GM12878 (cell line): Measurements from ENCODE around the gene PRRG3. TPM values are rescaled to one million over a fixed set of nuclear protein-coding genes. Genes with fewer than 3 reads are reported as not detected.

ENCODE experiments used
- ATAC-seq: fragments of 200-7000 bp; cut with Tn5 transposase; 3 replicates; pipeline ENCODE4 v1.9.1; 2020; ENCODE audit warnings: mild to moderate bottlenecking, moderate library complexity
- BruUV-seq: library from RNA; stranded (reverse); fragments of 400-500 nt; replicated peaks from 2 replicates; lab custom pipeline; 2021; lab: Mats Ljungman, UMichigan
- CTCF ChIA-PET: fragments of 300-600 bp; sonication (Branson Sonifier 250); formaldehyde crosslinking; extraction: SDS; loops from one replicate; lab custom pipeline; 2021; ENCODE audit warnings: inconsistent platforms; lab: Yijun Ruan, JAX
- POLR2A ChIA-PET: fragments of 350-600 bp; formaldehyde crosslinking; extraction: SDS; loops from one replicate; lab custom pipeline; 2021; ENCODE audit warnings: inconsistent platforms; lab: Charles Lee
- RAD21 ChIA-PET: fragments of 300-600 bp; sonication (Branson Sonifier 250); formaldehyde crosslinking; loops from one replicate; lab custom pipeline; 2023; ENCODE audit warnings: antibody characterized with exemption; ENCODE audit not compliant: unreplicated experiment; lab: Charles Lee
- SMC1A ChIA-PET: fragments of 300-600 bp; sonication (Branson Sonifier 250); formaldehyde crosslinking; loops from one replicate; lab custom pipeline; 2023; ENCODE audit not compliant: unreplicated experiment, uncharacterized antibody; lab: Charles Lee
- DNase-seq: peaks from one replicate; pipeline ENCODE4 v3.0.0-alpha.2; 2011; ENCODE audit warnings: low read depth, low spot score
- FAIRE-seq: peaks from 3 replicates; lab custom pipeline; 2011; peaks lifted over from hg19 to GRCh38; lab: Jason Lieb, UNC
- H2AFZ ChIP-seq: 2 replicates; pipeline ENCODE4 v1.6.0; 2011; ENCODE audit warnings: low read depth, low read length, control low read depth; ENCODE audit not compliant: control insufficient read depth
- H3K27ac ChIP-seq: 2 replicates; pipeline ENCODE4 v1.5.1; 2011; ENCODE audit warnings: control low read depth; ENCODE audit not compliant: control insufficient read depth, insufficient read depth
- H3K27me3 ChIP-seq, 2 experiments: replicated peaks in 1 of 2; 2 replicates each; pipeline versions ENCODE4 v1.6.0 to v1.6.1; 2011; ENCODE audit warnings: low read length in 1 of 2; ENCODE audit not compliant: control insufficient read depth in 2 of 2, insufficient read depth in 2 of 2
- H3K36me3 ChIP-seq, 2 experiments: 2 replicates each; pipeline ENCODE4 v1.5.1; 2011; ENCODE audit warnings: low read length in 1 of 2; ENCODE audit not compliant: control insufficient read depth in 2 of 2, insufficient read depth in 2 of 2
- H3K4me1 ChIP-seq: 2 replicates; pipeline ENCODE4 v1.6.1; 2011; ENCODE audit warnings: mild to moderate bottlenecking, low read length, moderate library complexity, mixed read lengths; ENCODE audit not compliant: control insufficient read depth, insufficient read depth
- H3K4me2 ChIP-seq: 2 replicates; pipeline ENCODE4 v1.6.0; 2011; ENCODE audit warnings: control low read depth; ENCODE audit not compliant: control insufficient read depth, insufficient read depth
- H3K4me3 ChIP-seq: fragments of 200-600 bp; sonication (generic); 2 replicates; pipeline ENCODE4 v1.5.1; 2016
- H3K79me2 ChIP-seq: 2 replicates; pipeline ENCODE4 v1.6.0; 2011; ENCODE audit warnings: low read length; ENCODE audit not compliant: control insufficient read depth, insufficient read depth
- H3K9ac ChIP-seq: 2 replicates; pipeline ENCODE4 v1.8.0; 2011; ENCODE audit warnings: low read length, control low read depth, mixed read lengths; ENCODE audit not compliant: control insufficient read depth, insufficient read depth
- H3K9me3 ChIP-seq: replicated peaks from 3 replicates; pipeline ENCODE4 v1.5.1; 2011; ENCODE audit warnings: mild to moderate bottlenecking, low read length; ENCODE audit not compliant: control insufficient read depth, insufficient read depth
- H4K20me1 ChIP-seq: 2 replicates; pipeline ENCODE4 v1.6.0; 2011; ENCODE audit not compliant: control insufficient read depth, insufficient read depth
- ATF7 ChIP-seq: fragments of 450-650 bp; IDR thresholded peaks from 2 replicates; pipeline ENCODE4 v1.6.1; 2016; ENCODE audit warnings: low read depth, mild to moderate bottlenecking
- BHLHE40 ChIP-seq, 2 experiments: fragments of 450-650 bp in 1 of 2; IDR thresholded peaks; 2 replicates each; pipeline ENCODE4 v1.6.1; 2011 to 2017; ENCODE audit warnings: low read depth in 2 of 2, borderline replicate concordance in 1 of 2, improper control_type of control experiment in 1 of 2, low read length in 1 of 2, mild to moderate bottlenecking in 1 of 2
- CHD1 ChIP-seq: IDR thresholded peaks from 2 replicates; pipeline ENCODE4 v1.6.1; 2012; ENCODE audit warnings: low read depth, low read length, improper control_type of control experiment
- DPF2 ChIP-seq: fragments of 450-650 bp; IDR thresholded peaks from 2 replicates; pipeline ENCODE4 v1.6.1; 2017; ENCODE audit warnings: mild to moderate bottlenecking
- ETV6 ChIP-seq, 2 experiments: fragments of 450-650 bp in 1 of 2; IDR thresholded peaks in 1 of 2; conservative IDR thresholded peaks in 1 of 2; 2 replicates each; pipeline ENCODE4 v1.6.1; 2014; ENCODE audit warnings: antibody characterized with exemption in 1 of 2, borderline replicate concordance in 1 of 2, low read depth in 1 of 2, mild to moderate bottlenecking in 1 of 2, moderate library complexity in 1 of 2
- NRF1 ChIP-seq: conservative IDR thresholded peaks from 2 replicates; pipeline ENCODE4 v1.6.1; 2011; ENCODE audit warnings: mild to moderate bottlenecking, low read depth, low read length, improper control_type of control experiment
- RBBP5 ChIP-seq: fragments of 200-600 bp; sonication (generic); conservative IDR thresholded peaks from 2 replicates; pipeline ENCODE4 v1.6.1; 2016
- STAT3 ChIP-seq: IDR thresholded peaks from 2 replicates; pipeline ENCODE4 v1.6.1; 2011; ENCODE audit warnings: low read depth, low read length, improper control_type of control experiment
- SUZ12 ChIP-seq: fragments of 200-600 bp; sonication (generic); IDR thresholded peaks from one replicate; pipeline ENCODE4 v1.6.1; 2018; ENCODE audit warnings: antibody characterized with exemption, mild to moderate bottlenecking; ENCODE audit not compliant: unreplicated experiment
- TCF12 ChIP-seq: IDR thresholded peaks from 2 replicates; pipeline ENCODE4 v1.6.1; 2011; ENCODE audit warnings: low read depth, mild to moderate bottlenecking, low read length
- WRNIP1 ChIP-seq: IDR thresholded peaks from 2 replicates; pipeline ENCODE4 v1.6.1; 2011; ENCODE audit warnings: low read depth, low read length, improper control_type of control experiment, borderline replicate concordance
- WGBS: methylation state at CpG from one replicate; pipeline ENCODE4 v1.1.6; 2016; ENCODE audit warnings: low lambda C conversion rate; ENCODE audit not compliant: insufficient replicate concordance, insufficient coverage; ENCODE audit errors: missing lambda C conversion rate; 5-methylcytosine and 5-hydroxymethylcytosine counted together
- in situ Hi-C: fragments of 300-500 bp; cut with MboI; formaldehyde crosslinking; loops from 9 replicates; pipeline ENCODE4 v1.14.3; 2018; ENCODE audit warnings: mixed read lengths
- intact Hi-C: fragments of 100-400 bp; cut with micrococcal nuclease; formaldehyde crosslinking; loops from one replicate; pipeline ENCODE4 v1.14.2; 2022; ENCODE audit not compliant: unreplicated experiment
- polyA plus RNA-seq, 11 experiments: library from polyadenylated mRNA; depleted of rRNA in 4 of 11; unstranded in 6 of 11; stranded (reverse) in 5 of 11; fragments of >200 nt; fragmentation: Nextera tagmentation in 4 of 11; fragmentation: Illumina TruSeq in 1 of 11; extraction: Ambion mirVana in 4 of 11; extraction: Trizol in 1 of 11; gene quantifications; 1 replicate in 1 of 11; 2 replicates in 10 of 11; pipeline versions ENCODE4 v1.2.1 to v1.2.3, GENCODE V29; 2011 to 2016; ENCODE audit warnings: inconsistent platforms in 2 of 11, missing spikeins in 2 of 11, low read depth in 1 of 11
- total RNA-seq, 4 experiments: library from RNA; depleted of rRNA in 3 of 4; stranded (reverse); fragments of >200 nt in 3 of 4; fragmentation: Illumina TruSeq in 1 of 4; extraction: Trizol in 1 of 4; gene quantifications; 2 replicates each; pipeline versions ENCODE4 v1.2.1 to v1.2.3, GENCODE V29; 2013 to 2021
- TF ChIP-seq, protein P1 (sequence below): IDR thresholded peaks from 2 replicates; pipeline ENCODE4 v1.6.1; 2011; ENCODE audit warnings: mild to moderate bottlenecking, low read depth, low read length, moderate library complexity; ENCODE audit not compliant: insufficient replicate concordance
- TF ChIP-seq, protein P2 (sequence below): IDR thresholded peaks from 2 replicates; pipeline ENCODE4 v1.6.1; 2012; ENCODE audit warnings: mild to moderate bottlenecking, low read depth, low read length

The PRRG3 gene
- total and polyA plus RNA-seq, 10 of the 15 experiments (the other 5 are each of a cell fraction or from before 2014, with no cell fraction given): under 0.01 TPM; not detected in 9

DNA sequence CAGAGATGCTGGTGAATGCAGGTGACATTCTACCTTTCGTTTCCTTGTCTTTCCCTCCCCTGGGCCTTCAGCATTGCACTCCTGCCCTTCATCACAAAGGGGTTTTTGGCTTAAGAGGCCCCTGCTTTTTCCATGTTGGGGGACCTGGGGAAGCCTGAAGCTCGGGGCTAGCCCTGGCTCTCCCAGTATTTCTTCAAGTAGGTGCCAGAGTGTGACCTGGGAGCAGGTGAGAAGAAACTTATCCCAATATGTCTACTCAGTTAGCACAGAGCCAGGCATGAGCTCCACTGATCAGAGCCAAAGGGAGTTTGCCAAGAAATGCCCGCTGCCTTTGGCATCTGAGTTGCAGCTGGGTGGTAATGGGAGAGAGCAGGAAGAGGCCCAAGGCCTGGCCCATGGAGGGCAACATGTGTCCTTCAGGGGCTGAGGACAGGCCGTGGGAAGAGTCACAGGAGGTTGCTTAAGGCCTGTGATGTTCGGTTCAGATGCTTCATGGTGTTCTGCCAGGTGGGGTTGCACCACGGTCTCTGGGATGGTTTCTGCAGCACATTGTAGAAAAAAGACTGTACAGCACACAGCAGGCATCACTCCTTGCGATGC, 7.6 kb downstream of the PRRG3 start:
- no peak overlapping the region for H3K4me3 ChIP-seq
- H3K79me2 ChIP-seq: no peaks in the 10 kb centered on the region
- no peak for ATAC-seq
- intact Hi-C loops: no loop called here
- no peak overlapping the region for H2AFZ ChIP-seq
- H3K27me3 ChIP-seq: no peaks in the 10 kb centered on the region
- ChIA-PET CTCF (no interaction called here), SMC1A (no interaction called here), POLR2A (no interaction called here), RAD21 (no interaction called here)
- no peak overlapping the region for H3K4me2 ChIP-seq
- no peak overlapping the region for H3K9ac ChIP-seq
- H3K4me1 ChIP-seq: no peaks in the 10 kb centered on the region
- no peaks in the 10 kb centered on the region for H3K9me3 ChIP-seq
- no peak for DNase-seq
- no peaks in the 10 kb centered on the region for H4K20me1 ChIP-seq
- no TSS peak for BruUV-seq
- no peaks in the 10 kb centered on the region for H3K36me3 ChIP-seq
- H3K27ac ChIP-seq: no peak overlapping the region
- no peak for FAIRE-seq
- WGBS: under 1% methylated on average over 7 of the region's 7 CpGs
- TF ChIP-seq, protein P1, sequence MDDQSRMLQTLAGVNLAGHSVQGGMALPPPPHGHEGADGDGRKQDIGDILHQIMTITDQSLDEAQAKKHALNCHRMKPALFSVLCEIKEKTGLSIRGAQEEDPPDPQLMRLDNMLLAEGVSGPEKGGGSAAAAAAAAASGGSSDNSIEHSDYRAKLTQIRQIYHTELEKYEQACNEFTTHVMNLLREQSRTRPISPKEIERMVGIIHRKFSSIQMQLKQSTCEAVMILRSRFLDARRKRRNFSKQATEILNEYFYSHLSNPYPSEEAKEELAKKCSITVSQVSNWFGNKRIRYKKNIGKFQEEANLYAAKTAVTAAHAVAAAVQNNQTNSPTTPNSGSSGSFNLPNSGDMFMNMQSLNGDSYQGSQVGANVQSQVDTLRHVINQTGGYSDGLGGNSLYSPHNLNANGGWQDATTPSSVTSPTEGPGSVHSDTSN: no peak
- TF ChIP-seq NRF1 (no peak), STAT3 (no peak), ETV6 (conservative IDR thresholded peaks at IDR 0.05 in 1 of 2, IDR thresholded peaks at IDR 0.05 in 1 of 2; ENCODE audit: borderline replicate concordance in 1 of 2, low read depth in 1 of 2) (no peak), RBBP5 (no peak), SUZ12 (no peak), BHLHE40 (IDR thresholded peaks at IDR 0.05; ENCODE audit: borderline replicate concordance in 1 of 2, low read depth in 2 of 2, low read length in 1 of 2) (no peak), DPF2 (no peak), CHD1 (no peak), ATF7 (no peak), TCF12 (no peak), WRNIP1 (no peak)
- TF ChIP-seq, protein P2, sequence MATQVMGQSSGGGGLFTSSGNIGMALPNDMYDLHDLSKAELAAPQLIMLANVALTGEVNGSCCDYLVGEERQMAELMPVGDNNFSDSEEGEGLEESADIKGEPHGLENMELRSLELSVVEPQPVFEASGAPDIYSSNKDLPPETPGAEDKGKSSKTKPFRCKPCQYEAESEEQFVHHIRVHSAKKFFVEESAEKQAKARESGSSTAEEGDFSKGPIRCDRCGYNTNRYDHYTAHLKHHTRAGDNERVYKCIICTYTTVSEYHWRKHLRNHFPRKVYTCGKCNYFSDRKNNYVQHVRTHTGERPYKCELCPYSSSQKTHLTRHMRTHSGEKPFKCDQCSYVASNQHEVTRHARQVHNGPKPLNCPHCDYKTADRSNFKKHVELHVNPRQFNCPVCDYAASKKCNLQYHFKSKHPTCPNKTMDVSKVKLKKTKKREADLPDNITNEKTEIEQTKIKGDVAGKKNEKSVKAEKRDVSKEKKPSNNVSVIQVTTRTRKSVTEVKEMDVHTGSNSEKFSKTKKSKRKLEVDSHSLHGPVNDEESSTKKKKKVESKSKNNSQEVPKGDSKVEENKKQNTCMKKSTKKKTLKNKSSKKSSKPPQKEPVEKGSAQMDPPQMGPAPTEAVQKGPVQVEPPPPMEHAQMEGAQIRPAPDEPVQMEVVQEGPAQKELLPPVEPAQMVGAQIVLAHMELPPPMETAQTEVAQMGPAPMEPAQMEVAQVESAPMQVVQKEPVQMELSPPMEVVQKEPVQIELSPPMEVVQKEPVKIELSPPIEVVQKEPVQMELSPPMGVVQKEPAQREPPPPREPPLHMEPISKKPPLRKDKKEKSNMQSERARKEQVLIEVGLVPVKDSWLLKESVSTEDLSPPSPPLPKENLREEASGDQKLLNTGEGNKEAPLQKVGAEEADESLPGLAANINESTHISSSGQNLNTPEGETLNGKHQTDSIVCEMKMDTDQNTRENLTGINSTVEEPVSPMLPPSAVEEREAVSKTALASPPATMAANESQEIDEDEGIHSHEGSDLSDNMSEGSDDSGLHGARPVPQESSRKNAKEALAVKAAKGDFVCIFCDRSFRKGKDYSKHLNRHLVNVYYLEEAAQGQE: no peak
- in situ Hi-C loops: no loop called here
